ENCODE data around the gene ZBTB42.

The ZBTB42 gene

DNA sequence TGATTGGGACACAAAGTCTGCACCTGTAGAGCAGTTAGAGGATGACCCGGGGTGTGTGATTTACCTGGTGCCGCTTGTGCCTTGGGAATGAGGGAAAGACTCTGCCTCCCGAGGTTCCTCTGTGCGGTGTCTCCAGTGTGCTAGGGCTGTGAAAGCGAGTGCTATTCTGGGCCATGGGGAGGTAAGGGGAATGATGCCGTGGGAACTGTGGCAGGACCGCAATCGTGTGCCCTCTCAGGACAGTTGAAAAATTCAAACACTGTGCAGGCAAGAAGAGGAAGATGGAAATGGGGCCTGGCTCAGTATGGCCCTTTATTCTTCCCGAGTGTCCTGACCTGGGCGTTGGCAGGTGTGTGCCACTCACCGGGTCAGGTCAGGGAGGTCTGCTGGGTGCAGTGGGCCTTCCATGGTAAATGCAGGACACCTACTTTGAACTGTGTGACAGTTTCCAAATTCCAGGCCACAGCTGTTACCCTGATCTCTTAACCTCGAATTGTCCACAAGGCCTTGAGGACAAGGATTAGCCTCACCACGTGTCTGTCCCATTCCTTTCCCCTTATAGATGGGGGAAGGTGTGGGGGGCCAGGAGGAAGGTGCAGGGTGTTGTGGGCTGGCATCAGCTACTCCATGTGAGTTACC lies 46.6 kb upstream of the ZBTB42 start:
- TF ChIP-seq, protein P1, sequence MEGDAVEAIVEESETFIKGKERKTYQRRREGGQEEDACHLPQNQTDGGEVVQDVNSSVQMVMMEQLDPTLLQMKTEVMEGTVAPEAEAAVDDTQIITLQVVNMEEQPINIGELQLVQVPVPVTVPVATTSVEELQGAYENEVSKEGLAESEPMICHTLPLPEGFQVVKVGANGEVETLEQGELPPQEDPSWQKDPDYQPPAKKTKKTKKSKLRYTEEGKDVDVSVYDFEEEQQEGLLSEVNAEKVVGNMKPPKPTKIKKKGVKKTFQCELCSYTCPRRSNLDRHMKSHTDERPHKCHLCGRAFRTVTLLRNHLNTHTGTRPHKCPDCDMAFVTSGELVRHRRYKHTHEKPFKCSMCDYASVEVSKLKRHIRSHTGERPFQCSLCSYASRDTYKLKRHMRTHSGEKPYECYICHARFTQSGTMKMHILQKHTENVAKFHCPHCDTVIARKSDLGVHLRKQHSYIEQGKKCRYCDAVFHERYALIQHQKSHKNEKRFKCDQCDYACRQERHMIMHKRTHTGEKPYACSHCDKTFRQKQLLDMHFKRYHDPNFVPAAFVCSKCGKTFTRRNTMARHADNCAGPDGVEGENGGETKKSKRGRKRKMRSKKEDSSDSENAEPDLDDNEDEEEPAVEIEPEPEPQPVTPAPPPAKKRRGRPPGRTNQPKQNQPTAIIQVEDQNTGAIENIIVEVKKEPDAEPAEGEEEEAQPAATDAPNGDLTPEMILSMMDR (IDR thresholded peaks at IDR 0.05; ENCODE audit: borderline replicate concordance, control extremely low read depth, extremely low read depth, insufficient read depth, missing control alignments), result no peak
- DNase-seq (ENCODE audit: low spot score), result no peak
- in situ Hi-C loops (cut with MboI; ENCODE audit: low sequenced_read_pairs, unreplicated experiment), result no loop called here

DNA sequence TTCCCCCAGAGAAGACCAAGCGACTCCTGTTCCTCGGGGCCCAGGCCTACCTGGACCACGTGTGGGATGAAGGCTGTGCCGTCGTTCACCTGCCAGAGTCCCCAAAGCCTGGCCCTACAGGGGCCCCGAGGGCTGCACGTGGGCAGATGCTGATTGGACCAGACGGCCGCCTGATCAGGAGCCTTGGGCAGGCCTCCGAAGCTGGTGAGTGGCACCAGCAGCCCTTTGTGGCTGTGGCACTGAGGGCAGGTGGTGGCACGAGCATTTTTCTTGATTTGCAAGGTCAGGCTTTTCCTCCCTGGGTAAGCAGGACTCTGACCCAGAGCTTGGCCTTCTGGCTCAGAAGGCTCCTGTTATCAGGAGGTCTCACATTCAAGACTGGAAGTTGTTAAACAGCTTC lies 45.3 kb upstream of the ZBTB42 start:
- in situ Hi-C loops (cut with MboI; ENCODE audit: low sequenced_read_pairs, unreplicated experiment), result no loop called here
- DNase-seq (ENCODE audit: low spot score), result no peak
- TF ChIP-seq, protein P1 (IDR thresholded peaks at IDR 0.05; ENCODE audit: borderline replicate concordance, control extremely low read depth, extremely low read depth, insufficient read depth, missing control alignments), result no peak

DNA sequence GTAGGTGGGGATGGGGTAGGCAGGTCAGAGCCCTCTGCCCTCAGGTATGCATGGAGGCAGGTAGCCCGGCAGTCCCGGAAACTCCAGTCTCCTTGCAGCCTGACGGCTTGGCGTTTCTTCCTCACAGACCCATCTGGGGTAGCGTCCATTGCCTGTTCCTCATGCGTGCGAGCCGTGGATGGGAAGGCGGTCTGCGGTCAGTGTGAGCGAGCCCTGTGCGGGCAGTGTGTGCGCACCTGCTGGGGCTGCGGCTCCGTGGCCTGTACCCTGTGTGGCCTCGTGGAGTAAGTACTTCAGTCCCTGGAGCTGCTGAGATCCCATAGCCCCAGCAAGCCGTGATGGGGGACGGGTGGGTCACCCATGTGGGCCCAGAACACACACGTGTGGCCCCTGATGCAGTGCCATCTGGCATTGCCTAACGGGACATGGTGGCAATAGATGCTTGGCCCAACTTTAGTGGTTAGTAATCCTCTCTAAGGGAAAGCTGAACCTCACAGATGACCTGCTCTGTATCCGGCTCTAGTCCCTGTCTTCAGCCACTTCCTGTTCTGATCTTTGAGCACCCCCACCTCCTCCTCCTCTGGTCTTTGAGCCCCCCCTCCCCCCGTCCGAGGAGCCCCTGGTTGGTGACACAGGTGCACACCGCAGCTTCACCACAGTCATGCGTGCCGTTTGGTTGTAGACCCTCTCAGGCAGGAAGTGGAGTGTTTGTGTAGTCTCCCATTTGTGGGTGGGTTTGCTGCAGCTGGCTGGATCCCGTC lies 44.2 kb upstream of the ZBTB42 start:
- DNase-seq (ENCODE audit: low spot score), result no peak
- in situ Hi-C loops (cut with MboI; ENCODE audit: low sequenced_read_pairs, unreplicated experiment), result no loop called here
- TF ChIP-seq, protein P1 (IDR thresholded peaks at IDR 0.05; ENCODE audit: borderline replicate concordance, control extremely low read depth, extremely low read depth, insufficient read depth, missing control alignments), result no peak

DNA sequence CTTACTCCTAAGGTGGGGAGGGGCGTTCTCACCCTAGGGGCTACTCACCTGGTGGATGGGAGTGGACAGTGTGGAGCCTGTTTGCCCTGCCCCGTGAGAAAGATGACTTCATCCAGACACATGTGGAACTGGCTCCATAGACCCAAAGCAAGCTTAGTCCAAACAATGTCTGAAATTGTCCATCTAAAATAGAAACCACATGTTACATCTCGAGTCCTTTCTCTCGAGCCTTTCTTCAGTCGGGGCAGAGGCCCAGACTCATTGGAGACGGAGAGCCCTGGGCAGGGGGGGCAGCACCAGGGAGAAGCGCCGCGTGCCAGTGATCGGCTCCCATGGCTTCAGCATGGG lies 43.7 kb upstream of the ZBTB42 start:
- DNase-seq (ENCODE audit: low spot score), result no peak
- in situ Hi-C loops (cut with MboI; ENCODE audit: low sequenced_read_pairs, unreplicated experiment), result no loop called here
- TF ChIP-seq, protein P1 (IDR thresholded peaks at IDR 0.05; ENCODE audit: borderline replicate concordance, control extremely low read depth, extremely low read depth, insufficient read depth, missing control alignments), result no peak

DNA sequence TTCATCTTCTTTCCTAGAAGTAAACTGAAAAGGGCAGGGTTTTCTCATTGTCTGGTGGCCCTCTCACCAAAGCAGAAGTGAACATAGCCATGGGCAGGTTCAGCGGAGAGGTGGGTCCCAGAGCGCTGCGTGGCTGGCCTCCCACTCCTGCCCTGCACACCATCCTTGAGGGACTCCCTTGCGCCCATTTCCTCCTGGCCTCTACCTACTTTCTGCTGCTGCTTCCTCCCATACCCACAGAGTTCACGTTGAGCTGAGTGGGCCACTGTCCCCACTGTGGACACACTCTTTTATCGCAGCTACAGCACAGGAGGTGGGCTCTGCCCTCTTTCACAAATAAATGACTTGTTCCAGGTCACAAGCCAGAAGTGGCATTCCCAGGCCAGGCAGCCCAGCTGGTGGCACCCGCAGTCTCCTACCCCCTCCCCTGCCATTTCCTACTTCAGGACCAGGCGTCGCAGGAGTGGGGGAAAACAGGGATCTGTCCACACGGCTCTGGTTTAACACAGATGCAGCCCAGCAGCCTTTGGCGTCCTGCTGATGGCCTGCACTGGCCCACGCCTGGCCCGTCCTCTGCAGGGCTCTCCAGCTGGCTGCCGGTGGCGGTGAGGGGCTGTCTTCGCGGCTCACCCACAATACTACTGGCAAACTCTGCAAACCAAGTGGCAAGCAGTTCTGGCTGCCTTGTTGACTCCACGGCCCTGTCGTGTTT lies 43.1 kb upstream of the ZBTB42 start:
- in situ Hi-C loops (cut with MboI; ENCODE audit: low sequenced_read_pairs, unreplicated experiment), result no loop called here
- no peak for DNase-seq (ENCODE audit: low spot score)
- TF ChIP-seq, protein P1 (IDR thresholded peaks at IDR 0.05; ENCODE audit: borderline replicate concordance, control extremely low read depth, extremely low read depth, insufficient read depth, missing control alignments), result no peak

DNA sequence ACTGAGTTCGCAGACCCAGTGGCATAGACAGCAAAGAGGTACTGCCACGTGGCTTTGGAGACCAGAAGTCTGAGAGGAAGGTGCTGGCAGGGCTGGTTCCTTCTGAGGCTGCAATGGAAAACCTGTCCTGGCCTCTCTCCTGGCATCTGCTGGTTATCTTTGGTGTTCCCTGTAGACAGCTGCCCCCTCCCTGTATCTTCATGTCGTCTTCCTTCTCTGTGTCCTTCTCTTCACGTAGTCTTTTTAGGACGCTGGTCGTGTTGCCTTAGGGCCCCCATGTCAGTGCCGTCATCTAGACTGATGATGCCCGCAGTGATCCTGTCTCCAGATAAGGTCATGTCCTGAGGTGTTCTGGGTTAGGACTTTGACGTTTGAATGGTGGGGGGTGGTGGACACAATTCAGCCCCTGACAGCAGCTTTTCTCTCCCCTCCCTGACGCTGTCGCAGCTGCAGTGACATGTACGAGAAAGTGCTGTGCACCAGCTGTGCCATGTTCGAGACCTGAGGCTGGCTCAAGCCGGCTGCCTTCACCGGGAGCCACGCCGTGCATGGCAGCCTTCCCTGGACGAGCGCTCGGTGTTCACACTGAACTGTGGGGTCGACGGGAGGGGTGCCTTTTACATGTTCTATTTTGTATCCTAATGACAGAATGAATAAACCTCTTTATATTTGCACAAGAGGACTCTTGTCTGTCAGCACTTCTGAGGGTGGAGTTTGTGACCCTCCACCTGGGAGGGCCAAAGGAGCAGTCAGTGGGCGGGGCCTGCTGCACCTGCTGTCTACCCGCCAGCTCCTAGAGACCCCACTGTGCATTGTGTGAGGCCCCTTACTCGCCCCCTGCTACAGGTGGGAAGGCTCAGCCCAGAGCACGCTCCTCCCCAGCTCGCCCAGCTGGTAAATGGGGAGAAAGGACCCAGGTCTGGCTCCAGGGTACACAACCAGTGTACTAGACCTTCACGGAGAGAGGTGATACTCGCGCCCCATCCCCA lies 41.6 kb upstream of the ZBTB42 start:
- TF ChIP-seq, protein P1 (IDR thresholded peaks at IDR 0.05; ENCODE audit: borderline replicate concordance, control extremely low read depth, extremely low read depth, insufficient read depth, missing control alignments), result no peak
- no peak for DNase-seq (ENCODE audit: low spot score)
- in situ Hi-C loops (cut with MboI; ENCODE audit: low sequenced_read_pairs, unreplicated experiment), result no loop called here
